CD14-positive monocyte (primary cell): ENCODE measurements around the gene TOGARAM2. TPM values are rescaled to one million over a fixed set of nuclear protein-coding genes. Genes with fewer than 3 reads are reported as not detected.

ENCODE experiments used
- DNase-seq, 3 donors: peaks; one replicate each; pipeline ENCODE4 v3.0.0-alpha.2; 2011 to 2022
- H2AFZ ChIP-seq: 2 replicates; pipeline ENCODE4 v1.6.0; 2012; ENCODE audit warnings: mild to moderate bottlenecking, low read depth, low read length, inconsistent platforms; ENCODE audit not compliant: insufficient read depth, poor library complexity, severe bottlenecking
- H3K27ac ChIP-seq, 2 donors: 1 replicate in 1 of 2; 2 replicates in 1 of 2; pipeline ENCODE4 v1.5.1; 2012 to 2013; ENCODE audit warnings: low read length in 2 of 2, control low read depth in 1 of 2, inconsistent platforms in 1 of 2, low read depth in 1 of 2, mild to moderate bottlenecking in 1 of 2
- H3K27me3 ChIP-seq, 2 donors: one replicate each; pipeline versions ENCODE4 v1.6.0 to v1.6.1; 2011 to 2013; ENCODE audit warnings: low read length in 2 of 2; ENCODE audit not compliant: control insufficient read depth in 2 of 2, insufficient read depth in 2 of 2
- H3K36me3 ChIP-seq, 2 donors: replicated peaks in 1 of 2; 1 replicate in 1 of 2; 2 replicates in 1 of 2; pipeline versions ENCODE4 v1.5.1 to v1.6.1; 2012 to 2013; ENCODE audit warnings: low read length in 2 of 2, control low read depth in 1 of 2, inconsistent platforms in 1 of 2, mild to moderate bottlenecking in 1 of 2; ENCODE audit not compliant: insufficient read depth in 2 of 2, control insufficient read depth in 1 of 2
- H3K4me1 ChIP-seq, 2 donors: 1 replicate in 1 of 2; 2 replicates in 1 of 2; pipeline versions ENCODE4 v1.5.1 to v1.6.1; 2012 to 2013; ENCODE audit warnings: low read length in 2 of 2, control low read depth in 1 of 2, inconsistent platforms in 1 of 2, mild to moderate bottlenecking in 1 of 2, moderate library complexity in 1 of 2; ENCODE audit not compliant: insufficient read depth in 2 of 2, control insufficient read depth in 1 of 2
- H3K4me2 ChIP-seq: replicated peaks from 2 replicates; pipeline ENCODE3; 2012; ENCODE audit warnings: low read length, moderate library complexity, mild to moderate bottlenecking; ENCODE audit not compliant: poor library complexity, severe bottlenecking; ENCODE audit errors: extremely low read depth
- H3K4me3 ChIP-seq, 3 experiments: fragments of 200-600 bp in 1 of 3; sonication (generic) in 1 of 3; replicated peaks in 1 of 3; 1 replicate in 2 of 3; 2 replicates in 1 of 3; pipeline ENCODE4 v1.5.1; 2011 to 2013; ENCODE audit warnings: low read length in 3 of 3, mild to moderate bottlenecking in 3 of 3, control low read depth in 2 of 3, low read depth in 2 of 3, inconsistent platforms in 1 of 3, moderate library complexity in 1 of 3
- H3K79me2 ChIP-seq: 2 replicates; pipeline ENCODE4 v1.6.0; 2012; ENCODE audit warnings: mild to moderate bottlenecking, control low read depth, inconsistent platforms, low read length, moderate library complexity; ENCODE audit not compliant: insufficient read depth
- H3K9ac ChIP-seq: 2 replicates; pipeline ENCODE4 v1.6.0; 2017; ENCODE audit warnings: low read length, mild to moderate bottlenecking; ENCODE audit not compliant: insufficient read depth, poor library complexity, severe bottlenecking
- H3K9me3 ChIP-seq, 2 donors: replicated peaks in 1 of 2; 1 replicate in 1 of 2; 2 replicates in 1 of 2; pipeline versions ENCODE4 v1.5.1 to v1.6.1; 2012 to 2013; ENCODE audit warnings: low read length in 2 of 2, control low read depth in 1 of 2; ENCODE audit not compliant: control insufficient read depth in 1 of 2, insufficient read depth in 1 of 2
- H4K20me1 ChIP-seq: 2 replicates; pipeline ENCODE4 v1.6.0; 2012; ENCODE audit warnings: mild to moderate bottlenecking, low read length, control low read depth, moderate library complexity; ENCODE audit not compliant: insufficient read depth
- H3K27ac Mint-ChIP-seq, 7 donors: one replicate each; pipeline ENCODE4 v1.8.0; 2020; ENCODE audit warnings: mild to moderate bottlenecking in 7 of 7, mixed read lengths in 7 of 7, moderate library complexity in 6 of 7, inconsistent platforms in 2 of 7
- H3K27me3 Mint-ChIP-seq, 3 donors: one replicate each; pipeline ENCODE4 v1.8.0; 2021 to 2022; ENCODE audit warnings: low read depth in 3 of 3, mild to moderate bottlenecking in 3 of 3, mixed read lengths in 3 of 3, moderate library complexity in 3 of 3, inconsistent platforms in 1 of 3
- H3K36me3 Mint-ChIP-seq, 2 donors: one replicate each; pipeline ENCODE4 v1.8.0; 2020; ENCODE audit warnings: mixed read lengths in 2 of 2, inconsistent platforms in 1 of 2, mild to moderate bottlenecking in 1 of 2
- H3K4me1 Mint-ChIP-seq: one replicate; pipeline ENCODE4 v1.8.0; 2020; ENCODE audit warnings: mild to moderate bottlenecking, mixed read lengths
- H3K4me3 Mint-ChIP-seq, 2 donors: one replicate each; pipeline ENCODE4 v1.8.0; 2020; ENCODE audit warnings: mild to moderate bottlenecking in 2 of 2, mixed read lengths in 2 of 2, moderate library complexity in 1 of 2
- H3K9me3 Mint-ChIP-seq, 7 donors: one replicate each; pipeline ENCODE4 v1.8.0; 2020 to 2022; ENCODE audit warnings: mixed read lengths in 7 of 7, mild to moderate bottlenecking in 6 of 7, moderate library complexity in 6 of 7, inconsistent platforms in 2 of 7
- WGBS: methylation state at CpG from one replicate; pipeline ENCODE4 v1.1.5; 2013; ENCODE audit warnings: missing lambda C conversion rate; ENCODE audit not compliant: insufficient coverage; 5-methylcytosine and 5-hydroxymethylcytosine counted together
- intact Hi-C, 2 donors: fragments of 100-400 bp; cut with micrococcal nuclease; formaldehyde crosslinking; loops; one replicate each; pipeline versions ENCODE4 v1.15.0 to v1.15.1; 2023
- polyA plus RNA-seq, 3 donors: library from polyadenylated mRNA; depleted of rRNA in 1 of 3; unstranded in 2 of 3; stranded (reverse) in 1 of 3; fragments of 300-500 nt in 2 of 3; fragments of >200 nt in 1 of 3; fragmentation: Illumina TruSeq in 2 of 3; gene quantifications; 1 replicate in 2 of 3; 2 replicates in 1 of 3; pipeline ENCODE4 v1.2.3, GENCODE V29; 2012 to 2021
- TF ChIP-seq, protein P1 (sequence below): fragments of 200-600 bp; IDR thresholded peaks from one replicate; pipeline ENCODE4 v1.8.0; 2022; ENCODE audit warnings: antibody characterized with exemption, mild to moderate bottlenecking

The TOGARAM2 gene
- polyA plus RNA-seq, 3 donors = 0.23 to 5.5 TPM; not detected in 1

DNA sequence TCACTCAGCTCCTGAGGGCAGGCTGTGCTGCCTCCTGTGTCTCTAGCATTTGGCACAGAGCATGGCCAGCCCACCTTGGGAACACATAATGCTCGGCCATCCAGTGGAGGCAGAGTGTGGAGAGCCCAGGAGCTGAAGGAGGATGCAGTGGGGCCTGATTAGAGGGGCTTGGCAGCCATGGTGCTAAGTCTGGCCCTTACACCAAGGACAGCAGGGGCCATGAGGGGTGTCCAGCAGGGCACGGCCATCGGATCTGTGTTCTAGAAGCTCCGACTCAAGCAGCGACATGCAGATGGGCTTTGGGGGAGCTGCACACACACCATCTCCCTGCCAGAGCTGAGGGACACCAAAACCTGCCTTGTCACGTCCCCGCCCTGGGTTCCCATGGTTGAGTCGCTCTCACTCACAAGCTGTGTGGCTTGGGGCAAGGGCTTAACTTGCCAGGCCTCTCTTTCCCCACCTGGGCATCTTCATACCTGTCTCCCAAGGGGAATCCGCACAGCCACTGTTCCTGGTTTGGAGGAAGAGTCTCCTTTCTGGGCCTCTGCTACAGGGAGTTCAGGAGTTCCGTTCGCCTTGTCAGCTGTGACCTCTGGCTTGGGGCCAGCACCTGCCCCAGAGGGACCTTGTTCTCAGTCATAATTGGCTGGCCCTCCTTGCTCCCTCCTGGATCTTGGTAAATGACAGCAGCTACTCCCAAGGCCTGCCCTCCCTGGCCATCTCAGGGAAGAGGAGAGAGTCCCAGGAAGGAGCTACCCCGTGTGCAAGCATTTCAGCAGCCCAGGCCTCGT lies 1.3 kb upstream of the TOGARAM2 start:
- peaks cover 0 to 1% (median 0%) of the 10 kb centered on the region in 3 donors for H3K27me3 Mint-ChIP-seq
- no peaks in the 10 kb centered on the region for H3K4me1 ChIP-seq
- intact Hi-C loops = loop anchor here in 1 of 2 donors (10.0 kb wide), 2 partner anchors 55 to 865 kb away; no protein-coding TSS in a partner anchor
- H3K79me2 ChIP-seq = no peaks in the 10 kb centered on the region
- no peaks in the 10 kb centered on the region for H3K9me3 ChIP-seq
- no peaks in the 10 kb centered on the region for H3K36me3 Mint-ChIP-seq
- H3K9me3 Mint-ChIP-seq = no peaks in the 10 kb centered on the region
- no peaks in the 10 kb centered on the region for H3K4me1 Mint-ChIP-seq
- H3K27me3 ChIP-seq = no peaks in the 10 kb centered on the region
- H3K27ac ChIP-seq = no peak overlapping the region
- H3K4me3 ChIP-seq = no peak overlapping the region
- no peaks in the 10 kb centered on the region for H4K20me1 ChIP-seq
- H2AFZ ChIP-seq = no peak overlapping the region
- H3K27ac Mint-ChIP-seq = no peak overlapping the region
- no peak overlapping the region for H3K9ac ChIP-seq
- H3K4me2 ChIP-seq = no peak overlapping the region
- TF ChIP-seq, protein P1, sequence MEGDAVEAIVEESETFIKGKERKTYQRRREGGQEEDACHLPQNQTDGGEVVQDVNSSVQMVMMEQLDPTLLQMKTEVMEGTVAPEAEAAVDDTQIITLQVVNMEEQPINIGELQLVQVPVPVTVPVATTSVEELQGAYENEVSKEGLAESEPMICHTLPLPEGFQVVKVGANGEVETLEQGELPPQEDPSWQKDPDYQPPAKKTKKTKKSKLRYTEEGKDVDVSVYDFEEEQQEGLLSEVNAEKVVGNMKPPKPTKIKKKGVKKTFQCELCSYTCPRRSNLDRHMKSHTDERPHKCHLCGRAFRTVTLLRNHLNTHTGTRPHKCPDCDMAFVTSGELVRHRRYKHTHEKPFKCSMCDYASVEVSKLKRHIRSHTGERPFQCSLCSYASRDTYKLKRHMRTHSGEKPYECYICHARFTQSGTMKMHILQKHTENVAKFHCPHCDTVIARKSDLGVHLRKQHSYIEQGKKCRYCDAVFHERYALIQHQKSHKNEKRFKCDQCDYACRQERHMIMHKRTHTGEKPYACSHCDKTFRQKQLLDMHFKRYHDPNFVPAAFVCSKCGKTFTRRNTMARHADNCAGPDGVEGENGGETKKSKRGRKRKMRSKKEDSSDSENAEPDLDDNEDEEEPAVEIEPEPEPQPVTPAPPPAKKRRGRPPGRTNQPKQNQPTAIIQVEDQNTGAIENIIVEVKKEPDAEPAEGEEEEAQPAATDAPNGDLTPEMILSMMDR = no peak
- no peak for DNase-seq
- no peaks in the 10 kb centered on the region for H3K36me3 ChIP-seq
- H3K4me3 Mint-ChIP-seq = no peak overlapping the region
- 86% methylated on average over 11 of the region's 13 CpGs for WGBS

DNA sequence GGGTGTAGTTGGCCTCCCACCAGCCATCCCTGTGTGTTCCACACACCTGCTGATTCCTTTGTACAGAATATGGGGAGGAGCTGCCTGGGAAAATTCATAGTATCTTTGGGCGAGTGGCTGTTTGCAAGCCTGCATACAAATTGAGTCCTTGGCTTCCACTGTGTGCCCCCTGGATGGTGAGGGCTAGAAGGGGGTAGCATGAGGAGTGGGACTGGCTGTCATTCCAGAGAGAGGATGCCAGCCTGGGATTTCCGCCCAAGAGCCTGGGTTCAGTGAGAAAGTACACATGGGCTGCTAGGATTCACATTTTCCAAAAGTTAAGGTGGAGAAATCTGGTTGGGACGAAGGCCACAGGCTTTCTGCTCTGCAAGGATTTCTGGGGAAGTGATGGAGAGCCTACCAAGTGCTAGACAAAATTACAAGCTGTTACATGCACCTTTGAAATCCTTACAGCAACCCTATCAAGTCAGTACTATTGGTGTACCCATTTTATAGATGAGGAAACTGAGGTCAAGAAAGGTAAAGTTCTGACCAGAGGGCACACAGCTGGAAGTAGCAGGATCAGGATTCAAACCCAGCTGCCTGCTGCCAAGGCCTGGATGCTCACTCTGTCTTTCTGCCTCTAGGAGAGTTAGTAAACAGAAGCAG lies 606 bp upstream of the TOGARAM2 start:
- no peak overlapping the region for H3K9ac ChIP-seq
- H3K79me2 ChIP-seq = no peaks in the 10 kb centered on the region
- no peaks in the 10 kb centered on the region for H4K20me1 ChIP-seq
- WGBS = 50% methylated on average over 2 of the region's 3 CpGs
- TF ChIP-seq, protein P1 = no peak
- Mint-ChIP-seq H3K36me3 (no peaks in the 10 kb centered on the region), H3K27ac (peak overlapping the region in 1 of 7 donors; percentile 42), H3K4me1 (no peaks in the 10 kb centered on the region), H3K9me3 (peaks cover 0 to 3% (median 0%) of the 10 kb centered on the region in 7 donors), H3K27me3 (peaks cover 0 to 1% (median 0%) of the 10 kb centered on the region in 3 donors), H3K4me3 (no peak overlapping the region)
- H3K4me3 ChIP-seq = no peak overlapping the region
- no peaks in the 10 kb centered on the region for H3K4me1 ChIP-seq
- no peak overlapping the region for H2AFZ ChIP-seq
- H3K4me2 ChIP-seq = no peak overlapping the region
- intact Hi-C loops = loop anchor here in 1 of 2 donors (10.0 kb wide), 1 partner anchor 54 kb away; no protein-coding TSS in a partner anchor
- H3K27me3 ChIP-seq = no peaks in the 10 kb centered on the region
- DNase-seq = no peak
- no peaks in the 10 kb centered on the region for H3K36me3 ChIP-seq
- no peaks in the 10 kb centered on the region for H3K9me3 ChIP-seq
- H3K27ac ChIP-seq = no peak overlapping the region
